ENCODE results near the gene SLC28A2.

DNA sequence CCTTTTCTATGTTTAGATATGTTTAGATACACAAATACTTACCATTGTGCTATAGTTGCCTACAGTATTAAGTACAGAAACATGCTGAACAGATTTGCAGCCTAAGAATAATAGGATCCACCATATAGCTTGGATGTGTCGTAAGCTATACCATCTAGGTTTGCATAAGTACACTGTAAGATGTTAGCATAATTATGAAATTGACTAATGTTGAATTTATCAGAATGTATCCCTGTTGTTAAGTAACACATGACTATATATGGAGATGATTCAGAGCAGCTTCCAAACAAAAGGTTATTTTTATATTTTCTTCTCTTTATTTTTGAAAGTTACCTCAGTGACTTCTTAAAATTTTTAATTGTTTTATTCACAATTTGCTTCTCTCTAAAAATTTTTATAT lies 2.4 kb downstream of the SLC28A2 start:
- TF ChIP-seq, protein P1, sequence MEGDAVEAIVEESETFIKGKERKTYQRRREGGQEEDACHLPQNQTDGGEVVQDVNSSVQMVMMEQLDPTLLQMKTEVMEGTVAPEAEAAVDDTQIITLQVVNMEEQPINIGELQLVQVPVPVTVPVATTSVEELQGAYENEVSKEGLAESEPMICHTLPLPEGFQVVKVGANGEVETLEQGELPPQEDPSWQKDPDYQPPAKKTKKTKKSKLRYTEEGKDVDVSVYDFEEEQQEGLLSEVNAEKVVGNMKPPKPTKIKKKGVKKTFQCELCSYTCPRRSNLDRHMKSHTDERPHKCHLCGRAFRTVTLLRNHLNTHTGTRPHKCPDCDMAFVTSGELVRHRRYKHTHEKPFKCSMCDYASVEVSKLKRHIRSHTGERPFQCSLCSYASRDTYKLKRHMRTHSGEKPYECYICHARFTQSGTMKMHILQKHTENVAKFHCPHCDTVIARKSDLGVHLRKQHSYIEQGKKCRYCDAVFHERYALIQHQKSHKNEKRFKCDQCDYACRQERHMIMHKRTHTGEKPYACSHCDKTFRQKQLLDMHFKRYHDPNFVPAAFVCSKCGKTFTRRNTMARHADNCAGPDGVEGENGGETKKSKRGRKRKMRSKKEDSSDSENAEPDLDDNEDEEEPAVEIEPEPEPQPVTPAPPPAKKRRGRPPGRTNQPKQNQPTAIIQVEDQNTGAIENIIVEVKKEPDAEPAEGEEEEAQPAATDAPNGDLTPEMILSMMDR (IDR thresholded peaks at IDR 0.05), result no peak
- no peak for TF ChIP-seq POLR2A (IDR thresholded peaks at IDR 0.05)
